GM19455 (cell line): ENCODE measurements around the gene TEAD1.

Experiments used
- ATAC-seq: cut with Tn5 transposase; IDR thresholded peaks from one replicate; pipeline ENCODE4 v1.9.1; 2021; ENCODE audit not compliant: unreplicated experiment

Gene TEAD1

DNA sequence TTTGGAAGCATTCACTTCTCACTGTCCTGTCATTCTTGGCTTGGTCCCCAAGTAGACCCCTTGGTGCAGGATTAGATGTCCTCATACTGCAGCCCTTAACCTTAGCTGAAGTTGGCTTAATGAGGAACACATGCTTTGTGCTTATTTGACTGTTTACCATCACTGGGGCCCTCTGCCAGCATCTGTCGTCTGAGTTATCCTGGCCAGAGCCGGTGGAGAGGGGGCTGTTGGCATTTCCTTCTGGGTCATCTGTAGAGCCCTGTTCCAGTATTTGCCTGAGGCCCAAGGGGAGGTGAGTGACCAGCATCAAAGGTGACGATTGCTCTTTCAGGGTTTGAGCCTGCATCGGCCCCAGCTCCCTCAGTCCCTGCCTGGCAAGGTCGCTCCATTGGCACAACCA lies 208.4 kb downstream of the TEAD1 start:
- no peak for ATAC-seq

- ATAC-seq, result no peak
These were observed 210.6 kb downstream of the TEAD1 start for GRCh38 chr11:12884751-12885318.

DNA sequence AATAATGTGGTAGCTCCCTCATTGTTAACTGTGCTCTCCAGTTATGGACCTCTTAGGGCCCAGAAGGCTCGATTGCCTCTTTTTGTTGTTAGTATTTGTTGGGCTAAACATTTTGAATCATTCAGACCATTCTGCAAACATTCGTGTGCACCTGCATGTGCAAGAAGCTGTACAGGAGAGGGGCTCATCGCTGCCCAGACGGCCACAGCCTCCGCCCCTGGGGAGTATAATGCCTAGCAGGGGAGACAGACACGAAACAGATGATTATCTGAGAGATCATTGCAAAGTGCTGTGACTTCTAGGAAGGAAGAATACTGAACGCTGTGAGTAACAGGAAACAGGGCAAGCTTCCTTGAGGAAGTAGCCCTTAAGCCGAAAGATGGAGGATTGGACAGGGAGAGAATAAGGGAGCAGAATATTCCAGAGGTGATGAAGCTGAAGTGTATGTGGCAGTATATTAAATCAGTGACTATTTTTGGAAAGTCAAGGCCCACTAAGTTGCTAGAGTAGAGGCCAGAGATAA lies 211.6 kb downstream of the TEAD1 start:
- no peak for ATAC-seq

DNA sequence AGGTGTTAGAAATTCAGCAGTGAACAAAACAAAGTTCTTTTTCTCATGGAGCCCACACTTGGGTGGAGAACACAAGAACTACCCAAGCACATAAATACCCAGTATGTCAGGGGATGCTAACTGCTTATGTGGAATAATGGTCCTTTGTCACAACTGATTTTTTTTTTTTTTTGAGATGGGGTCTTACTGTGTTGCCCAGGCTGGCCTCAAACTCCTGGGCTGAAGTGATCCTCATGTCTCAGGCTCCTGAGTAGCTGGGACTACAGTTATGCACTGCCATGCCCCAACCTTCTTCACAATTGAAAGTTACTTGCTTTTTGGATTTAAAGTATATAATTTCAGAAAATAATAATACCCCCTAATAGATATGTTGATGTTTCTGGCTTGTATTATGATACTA lies 212.3 kb downstream of the TEAD1 start:
- ATAC-seq, result no peak

GRCh38 chr11:12888525-12889158 lies 214.4 kb downstream of the TEAD1 start:
- peak; percentile 78 for ATAC-seq

DNA sequence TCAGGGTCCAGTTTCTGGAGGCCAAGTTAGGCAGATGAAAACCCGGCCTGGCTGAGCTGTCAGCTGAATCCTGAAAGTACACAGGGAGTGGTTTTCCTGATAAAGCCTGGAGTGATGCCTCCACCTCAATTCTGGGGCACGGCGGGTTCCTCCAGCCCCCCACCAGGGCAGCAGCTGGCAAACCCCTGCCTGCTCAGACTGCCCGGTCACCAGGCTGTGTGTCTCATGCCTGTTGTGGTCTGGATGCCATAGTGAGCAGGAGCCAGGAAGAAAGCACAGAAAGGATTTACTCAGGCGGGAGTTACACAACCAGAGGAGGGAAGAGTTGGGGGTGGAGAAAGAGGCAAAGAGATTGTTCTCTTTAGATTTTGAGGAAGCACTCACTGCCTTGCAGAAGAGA lies 215.0 kb downstream of the TEAD1 start:
- ATAC-seq, result no peak

- ATAC-seq, result no peak
These were observed 216.3 kb downstream of the TEAD1 start for GRCh38 chr11:12890476-12890875.

GRCh38 chr11:12893787-12894672 lies 219.8 kb downstream of the TEAD1 start:
- ATAC-seq, result no peak

GRCh38 chr11:12897390-12897789 lies 223.2 kb downstream of the TEAD1 start:
- ATAC-seq, result no peak

DNA sequence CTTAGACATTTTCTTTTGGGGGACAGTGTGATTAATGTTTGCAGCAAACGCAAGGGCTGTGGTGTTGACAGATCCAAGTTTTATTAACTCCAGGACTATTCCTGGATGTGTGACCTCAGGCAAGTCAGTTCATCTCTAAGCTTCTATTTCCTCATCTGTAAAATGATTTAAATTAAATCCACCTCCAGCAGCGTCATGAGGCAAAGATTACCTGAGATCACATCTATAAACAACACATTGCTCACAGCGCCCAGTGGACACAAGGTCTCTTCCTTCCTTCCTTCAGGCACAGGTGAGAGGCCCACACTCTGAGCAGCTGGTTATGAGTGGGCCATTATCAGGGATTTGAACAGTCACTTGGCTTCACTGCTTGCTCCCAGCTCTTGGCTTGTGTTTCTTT lies 223.6 kb downstream of the TEAD1 start:
- no peak for ATAC-seq

- no peak for ATAC-seq
These were observed 226.3 kb downstream of the TEAD1 start for GRCh38 chr11:12900496-12900895.

DNA sequence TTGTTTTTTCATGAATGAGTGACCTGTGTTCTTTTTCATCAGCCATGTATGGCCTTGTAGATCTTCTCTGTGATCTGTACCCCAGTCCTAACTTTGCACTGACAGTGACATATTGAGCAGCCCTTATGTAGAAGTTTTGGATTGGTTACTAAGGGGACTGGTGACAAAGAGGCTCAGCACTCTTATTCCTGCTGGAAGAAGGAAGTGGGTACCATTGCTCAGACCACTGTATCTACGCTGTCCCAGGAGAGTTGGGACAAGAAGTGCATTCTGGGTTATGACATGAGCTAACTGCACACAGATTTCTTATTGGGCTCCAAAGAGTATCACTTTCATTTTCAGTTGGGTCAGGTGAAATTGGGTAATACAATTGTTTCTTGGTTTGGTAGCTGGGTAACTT lies 227.1 kb downstream of the TEAD1 start:
- no peak for ATAC-seq

DNA sequence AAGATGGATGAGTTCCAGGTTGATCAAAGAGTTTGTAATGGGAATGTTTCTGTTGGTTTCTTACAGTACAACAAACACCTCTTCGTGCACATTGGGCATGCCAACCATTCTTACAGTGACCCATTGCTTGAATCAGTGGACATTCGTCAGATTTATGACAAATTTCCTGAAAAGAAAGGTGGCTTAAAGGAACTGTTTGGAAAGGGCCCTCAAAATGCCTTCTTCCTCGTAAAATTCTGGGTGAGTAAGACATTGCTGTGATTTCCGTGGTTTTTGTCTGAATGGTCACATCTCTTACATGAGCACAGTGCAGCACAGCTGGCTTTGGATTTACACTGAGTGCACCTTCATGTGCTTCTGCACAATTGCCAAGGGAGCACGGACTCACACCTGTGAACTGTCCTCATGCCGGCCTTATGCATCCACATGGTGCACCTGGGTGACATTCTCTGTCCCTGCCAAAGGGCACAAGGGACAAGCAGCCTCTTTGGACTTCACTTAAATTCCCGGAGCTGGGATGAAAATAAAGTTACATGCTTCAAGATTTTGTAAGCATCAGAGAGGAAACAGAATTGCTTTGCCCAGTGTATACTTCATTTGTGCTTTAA lies 227.8 kb downstream of the TEAD1 start:
- ATAC-seq, result no peak

GRCh38 chr11:12902791-12903486 lies 228.7 kb downstream of the TEAD1 start:
- no peak for ATAC-seq

GRCh38 chr11:12905435-12905834 lies 231.2 kb downstream of the TEAD1 start:
- no peak for ATAC-seq

GRCh38 chr11:12906501-12906900 lies 232.3 kb downstream of the TEAD1 start:
- ATAC-seq, result no peak

- ATAC-seq, result no peak
These were observed 235.7 kb downstream of the TEAD1 start for GRCh38 chr11:12909879-12910278.

DNA sequence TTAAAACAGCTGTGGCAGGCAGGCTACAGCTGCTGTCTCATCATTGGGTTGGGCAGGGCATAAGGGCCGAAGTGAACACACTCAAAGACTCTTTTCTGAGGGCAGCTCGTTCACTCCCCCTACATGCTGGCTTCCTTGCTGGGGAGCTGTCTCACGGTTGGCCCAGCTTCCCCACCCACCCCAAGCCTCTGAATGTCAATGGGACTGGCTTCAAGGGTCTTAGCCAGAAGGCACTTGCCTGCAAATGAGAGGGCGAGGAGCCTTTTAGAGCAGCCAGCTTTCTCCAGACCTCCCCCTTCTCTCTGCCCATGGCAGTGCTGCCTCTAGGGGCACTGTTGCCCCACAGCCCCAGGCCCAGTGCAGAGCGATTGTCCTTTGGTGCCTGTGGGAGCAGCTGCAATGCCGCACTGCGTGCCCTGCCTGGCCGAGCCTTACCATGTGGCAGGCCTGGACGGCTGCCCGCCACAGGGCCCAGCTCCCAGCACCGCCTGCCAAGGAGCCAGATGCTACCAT lies 240.2 kb downstream of the TEAD1 start:
- ATAC-seq, result no peak

GRCh38 chr11:12915093-12915492 lies 240.9 kb downstream of the TEAD1 start:
- ATAC-seq, result no peak

DNA sequence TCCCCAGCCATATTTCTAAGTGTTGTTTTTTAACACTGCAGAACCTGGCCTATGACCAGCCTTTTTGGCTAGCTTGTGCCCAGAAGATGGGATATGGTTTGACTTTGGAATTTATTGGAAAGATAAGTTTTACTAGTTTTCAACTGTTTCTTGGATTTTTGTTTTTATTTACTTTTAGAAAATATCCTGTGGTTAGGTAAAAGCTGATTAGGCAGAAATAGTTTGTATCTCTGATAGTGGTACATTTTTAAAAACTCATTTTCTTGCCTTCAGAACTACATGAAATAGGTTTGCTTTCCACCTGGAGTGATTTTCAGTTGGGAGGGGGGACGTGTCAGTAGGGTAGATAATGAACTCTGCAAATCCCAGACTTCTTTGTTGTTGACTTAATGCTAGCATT lies 243.6 kb downstream of the TEAD1 start:
- ATAC-seq, result no peak

DNA sequence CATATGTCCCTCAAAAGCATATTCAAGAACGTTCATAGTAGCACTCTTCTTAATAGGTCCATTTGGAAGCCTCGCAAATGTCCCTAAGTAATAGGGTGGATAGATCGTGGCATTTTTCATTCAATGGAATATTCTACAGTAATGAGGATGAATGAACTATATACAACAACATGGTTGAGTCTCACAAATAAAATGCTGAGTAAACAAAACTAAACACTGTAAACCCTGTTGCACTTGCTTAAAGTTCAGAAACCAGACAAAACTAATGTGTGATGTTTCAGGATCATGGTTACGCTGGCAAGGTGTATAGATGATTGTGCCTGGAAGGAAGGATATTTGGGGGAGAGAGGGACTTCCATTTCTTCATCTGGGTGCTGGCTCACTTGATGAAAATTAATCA lies 244.4 kb downstream of the TEAD1 start:
- no peak for ATAC-seq
